ENCODE results near the gene IFRD2. TPM values are rescaled to one million over a fixed set of nuclear protein-coding genes. Genes with fewer than 3 reads are reported as not detected.

Gene IFRD2
- total and polyA plus RNA-seq, 4 donors: 34.6 to 58.8 (median 47.0) TPM

DNA sequence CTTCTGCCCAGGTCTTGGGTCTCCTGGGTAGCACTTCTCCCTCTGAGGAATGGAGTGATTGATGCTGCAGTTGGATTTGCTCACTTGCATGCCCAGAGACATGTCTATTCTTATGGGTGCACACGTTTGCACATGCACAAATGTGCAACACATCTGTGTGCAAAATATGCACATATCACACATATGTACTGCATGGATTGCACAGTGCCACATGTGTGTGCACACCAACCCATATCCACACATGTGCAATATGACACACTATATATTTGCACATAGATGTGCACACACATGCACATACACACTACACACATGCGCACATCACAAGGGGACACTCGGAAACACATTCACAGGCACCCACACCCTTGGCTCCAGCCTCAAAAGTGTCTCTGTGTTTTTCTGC is 24.0 kb downstream of the IFRD2 start:
- WGBS, 2 donors: 9 to 13% methylated on average over 3 of the region's 3 CpGs
- ATAC-seq (ENCODE audit: low FRiP score) (no peak), DNase-seq (no peak)
- Histone ChIP-seq H3K4me1 (ENCODE audit: control insufficient read depth in 1 of 2, insufficient read depth in 2 of 2, low read length in 2 of 2) (no peaks in the 10 kb centered on the region), H3K9me3 (ENCODE audit: control insufficient read depth, low read length) (no peaks in the 10 kb centered on the region), H3K27me3 (ENCODE audit: control insufficient read depth in 1 of 2, insufficient read depth in 2 of 2, low read length in 1 of 2) (no peaks in the 10 kb centered on the region), H3K36me3 (ENCODE audit: control insufficient read depth in 1 of 2, insufficient read depth in 2 of 2, low read length in 1 of 2) (no peaks in the 10 kb centered on the region), H3K4me3 (ENCODE audit: low read length in 2 of 2) (no peak overlapping the region), H3K27ac (ENCODE audit: low read depth in 1 of 2, low read length in 2 of 2) (peak overlapping the region in 1 of 2 donors; percentile 87)
- intact Hi-C loops (cut with DNase I): loop anchor here in 1 of 2 donors (2.0 kb wide), 1 partner anchor 31 kb away; the partner anchor contains the start of gene GNAI2

DNA sequence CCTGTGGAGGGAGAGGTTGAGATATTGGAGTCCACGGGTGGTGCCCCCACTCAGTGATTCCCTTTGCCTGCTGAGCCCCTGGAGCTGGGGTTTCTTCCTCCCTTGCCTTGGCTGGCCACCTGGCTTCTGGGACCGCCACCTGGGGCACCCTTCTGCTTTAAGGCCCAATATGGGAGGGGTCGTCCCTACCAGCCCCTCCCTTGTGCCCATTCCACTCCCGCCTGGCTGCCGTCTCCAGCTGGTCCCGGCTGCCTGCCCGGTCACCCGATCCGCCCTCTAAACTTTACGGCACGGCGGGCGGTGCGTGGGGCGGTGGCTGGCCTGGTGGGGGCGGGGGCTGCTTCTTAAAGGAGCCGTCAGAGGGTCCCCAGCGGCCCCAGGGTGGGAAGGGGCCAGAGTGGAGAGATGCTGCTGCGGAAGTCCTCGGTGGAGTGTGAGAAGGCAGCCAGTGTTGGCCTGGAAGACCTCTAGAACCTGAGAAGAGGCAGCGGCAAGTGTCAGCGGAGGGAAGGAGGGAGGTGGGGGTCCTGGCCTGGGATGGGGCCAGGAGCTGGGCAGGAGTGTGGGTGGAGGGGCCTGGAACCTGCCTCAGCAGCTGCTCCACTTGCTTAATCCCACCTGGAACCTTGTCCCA is 24.8 kb downstream of the IFRD2 start:
- Histone ChIP-seq H3K4me3 (ENCODE audit: low read length in 2 of 2) (peak overlapping the region; percentile 33 to 49), H3K36me3 (ENCODE audit: control insufficient read depth in 1 of 2, insufficient read depth in 2 of 2, low read length in 1 of 2) (no peaks in the 10 kb centered on the region), H3K9me3 (ENCODE audit: control insufficient read depth, low read length) (no peaks in the 10 kb centered on the region), H3K27ac (ENCODE audit: low read depth in 1 of 2, low read length in 2 of 2) (peak overlapping the region; percentile 38 to 87), H3K4me1 (ENCODE audit: control insufficient read depth in 1 of 2, insufficient read depth in 2 of 2, low read length in 2 of 2) (no peaks in the 10 kb centered on the region), H3K27me3 (ENCODE audit: control insufficient read depth in 1 of 2, insufficient read depth in 2 of 2, low read length in 1 of 2) (no peaks in the 10 kb centered on the region)
- ATAC-seq (ENCODE audit: low FRiP score): peak; percentile 51
- whole genome bisulfite sequencing, 2 donors: 3% methylated on average over 22 of the region's 22 CpGs
- intact Hi-C loops (cut with DNase I): no loop called here
- peak; percentile 75 to 91 for DNase-seq

DNA sequence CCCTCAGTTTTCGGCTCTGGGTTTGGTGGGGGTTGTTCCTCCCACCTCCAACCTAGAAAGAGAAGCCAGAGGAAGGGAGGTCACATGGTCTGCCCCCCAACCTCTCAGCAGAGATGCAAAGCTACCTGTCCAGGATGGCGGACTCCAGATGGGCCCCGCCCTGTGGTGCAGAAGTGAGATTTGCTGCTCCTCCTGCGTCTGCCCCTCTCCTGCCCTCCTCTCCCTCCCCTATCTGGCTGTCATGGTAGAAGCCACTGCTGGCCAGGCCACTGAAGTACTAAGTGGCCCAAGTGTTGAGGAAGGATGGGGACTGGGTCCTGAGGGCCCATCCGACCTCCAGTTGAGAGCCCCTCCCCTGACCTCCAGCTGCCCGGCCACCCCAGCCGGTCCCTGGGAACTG is 25.4 kb downstream of the IFRD2 start:
- ATAC-seq (ENCODE audit: low FRiP score) (no peak), DNase-seq (peak in 1 of 2 donors; percentile 53)
- H3K27ac ChIP-seq (ENCODE audit: low read depth in 1 of 2, low read length in 2 of 2): peak overlapping the region; percentile 38 to 87
- intact Hi-C loops (cut with DNase I): no loop called here
- 33 to 39% methylated on average over 7 of the region's 7 CpGs for WGBS, 2 donors
- H3K4me3 ChIP-seq (ENCODE audit: low read length in 2 of 2): peak overlapping the region; percentile 33 to 49
- H3K27me3 ChIP-seq (ENCODE audit: control insufficient read depth in 1 of 2, insufficient read depth in 2 of 2, low read length in 1 of 2): no peaks in the 10 kb centered on the region
- H3K9me3 ChIP-seq (ENCODE audit: control insufficient read depth, low read length): no peaks in the 10 kb centered on the region
- H3K4me1 ChIP-seq (ENCODE audit: control insufficient read depth in 1 of 2, insufficient read depth in 2 of 2, low read length in 2 of 2): no peaks in the 10 kb centered on the region
- no peaks in the 10 kb centered on the region for H3K36me3 ChIP-seq (ENCODE audit: control insufficient read depth in 1 of 2, insufficient read depth in 2 of 2, low read length in 1 of 2)

DNA sequence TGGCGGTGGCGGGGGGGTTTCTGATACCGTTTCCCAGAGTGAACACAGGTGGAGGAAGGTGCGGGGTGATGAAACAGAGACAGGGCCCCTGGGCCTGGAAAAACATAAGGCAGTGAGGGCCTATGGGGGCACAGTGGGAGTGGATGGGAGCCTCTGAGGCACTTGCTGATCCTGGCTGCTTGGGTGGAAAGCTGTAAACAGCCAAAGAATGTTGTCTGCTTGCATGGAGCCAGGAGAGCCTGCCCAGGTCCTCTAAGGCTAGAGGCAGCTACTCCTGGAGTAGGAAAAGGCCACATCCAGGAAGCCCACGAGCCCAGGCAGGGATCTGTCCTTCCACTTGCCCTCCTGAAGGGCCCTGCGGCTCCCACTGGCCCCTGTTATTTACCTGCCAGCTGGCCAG is 26.2 kb downstream of the IFRD2 start:
- no peak for ATAC-seq (ENCODE audit: low FRiP score)
- WGBS, 2 donors: 67 to 71% methylated on average over 6 of the region's 6 CpGs
- Histone ChIP-seq H3K27me3 (ENCODE audit: control insufficient read depth in 1 of 2, insufficient read depth in 2 of 2, low read length in 1 of 2) (no peaks in the 10 kb centered on the region), H3K36me3 (ENCODE audit: control insufficient read depth in 1 of 2, insufficient read depth in 2 of 2, low read length in 1 of 2) (no peaks in the 10 kb centered on the region), H3K4me3 (ENCODE audit: low read length in 2 of 2) (no peak overlapping the region), H3K27ac (ENCODE audit: low read depth in 1 of 2, low read length in 2 of 2) (peak overlapping the region; percentile 79 to 87), H3K4me1 (ENCODE audit: control insufficient read depth in 1 of 2, insufficient read depth in 2 of 2, low read length in 2 of 2) (no peaks in the 10 kb centered on the region), H3K9me3 (ENCODE audit: control insufficient read depth, low read length) (no peaks in the 10 kb centered on the region)
- intact Hi-C loops (cut with DNase I): no loop called here
- DNase-seq: peak in 1 of 2 donors; percentile 49

- no peak for DNase-seq
These were observed 26.7 kb downstream of the IFRD2 start for GRCh38 chr3:50265571-50265970.

GRCh38 chr3:50264964-50265485 is 27.2 kb downstream of the IFRD2 start:
- Histone ChIP-seq H3K4me1 (ENCODE audit: control insufficient read depth in 1 of 2, insufficient read depth in 2 of 2, low read length in 2 of 2) (no peaks in the 10 kb centered on the region), H3K36me3 (ENCODE audit: control insufficient read depth in 1 of 2, insufficient read depth in 2 of 2, low read length in 1 of 2) (no peaks in the 10 kb centered on the region), H3K4me3 (ENCODE audit: low read length in 2 of 2) (no peak overlapping the region), H3K27me3 (ENCODE audit: control insufficient read depth in 1 of 2, insufficient read depth in 2 of 2, low read length in 1 of 2) (no peaks in the 10 kb centered on the region), H3K27ac (ENCODE audit: low read depth in 1 of 2, low read length in 2 of 2) (peak overlapping the region; percentile 79 to 87), H3K9me3 (ENCODE audit: control insufficient read depth, low read length) (no peaks in the 10 kb centered on the region)
- intact Hi-C loops (cut with DNase I): no loop called here
- WGBS, 2 donors: 36 to 48% methylated on average over 7 of the region's 7 CpGs
- ATAC-seq (ENCODE audit: low FRiP score) (no peak), DNase-seq (peak in 1 of 2 donors; percentile 59)

More at GRCh38 chr3:50265571-50265970, 26.7 kb downstream of the IFRD2 start:
- intact Hi-C loops (cut with DNase I): no loop called here
- H3K36me3 ChIP-seq (ENCODE audit: control insufficient read depth in 1 of 2, insufficient read depth in 2 of 2, low read length in 1 of 2): no peaks in the 10 kb centered on the region
- no peaks in the 10 kb centered on the region for H3K9me3 ChIP-seq (ENCODE audit: control insufficient read depth, low read length)
- no peak for ATAC-seq (ENCODE audit: low FRiP score)
- H3K27ac ChIP-seq (ENCODE audit: low read depth in 1 of 2, low read length in 2 of 2): peak overlapping the region; percentile 79 to 87
- H3K4me1 ChIP-seq (ENCODE audit: control insufficient read depth in 1 of 2, insufficient read depth in 2 of 2, low read length in 2 of 2): no peaks in the 10 kb centered on the region
- H3K4me3 ChIP-seq (ENCODE audit: low read length in 2 of 2): no peak overlapping the region
- 31 to 58% methylated on average over 1 of the region's 1 CpG for WGBS, 2 donors
- H3K27me3 ChIP-seq (ENCODE audit: control insufficient read depth in 1 of 2, insufficient read depth in 2 of 2, low read length in 1 of 2): no peaks in the 10 kb centered on the region

GRCh38 chr3:50264383-50264963 is 27.8 kb downstream of the IFRD2 start:
- peak overlapping the region in 1 of 2 donors; percentile 94 for H3K27ac ChIP-seq (ENCODE audit: low read depth in 1 of 2, low read length in 2 of 2)
- H3K4me1 ChIP-seq (ENCODE audit: control insufficient read depth in 1 of 2, insufficient read depth in 2 of 2, low read length in 2 of 2): no peaks in the 10 kb centered on the region
- intact Hi-C loops (cut with DNase I): no loop called here

DNA sequence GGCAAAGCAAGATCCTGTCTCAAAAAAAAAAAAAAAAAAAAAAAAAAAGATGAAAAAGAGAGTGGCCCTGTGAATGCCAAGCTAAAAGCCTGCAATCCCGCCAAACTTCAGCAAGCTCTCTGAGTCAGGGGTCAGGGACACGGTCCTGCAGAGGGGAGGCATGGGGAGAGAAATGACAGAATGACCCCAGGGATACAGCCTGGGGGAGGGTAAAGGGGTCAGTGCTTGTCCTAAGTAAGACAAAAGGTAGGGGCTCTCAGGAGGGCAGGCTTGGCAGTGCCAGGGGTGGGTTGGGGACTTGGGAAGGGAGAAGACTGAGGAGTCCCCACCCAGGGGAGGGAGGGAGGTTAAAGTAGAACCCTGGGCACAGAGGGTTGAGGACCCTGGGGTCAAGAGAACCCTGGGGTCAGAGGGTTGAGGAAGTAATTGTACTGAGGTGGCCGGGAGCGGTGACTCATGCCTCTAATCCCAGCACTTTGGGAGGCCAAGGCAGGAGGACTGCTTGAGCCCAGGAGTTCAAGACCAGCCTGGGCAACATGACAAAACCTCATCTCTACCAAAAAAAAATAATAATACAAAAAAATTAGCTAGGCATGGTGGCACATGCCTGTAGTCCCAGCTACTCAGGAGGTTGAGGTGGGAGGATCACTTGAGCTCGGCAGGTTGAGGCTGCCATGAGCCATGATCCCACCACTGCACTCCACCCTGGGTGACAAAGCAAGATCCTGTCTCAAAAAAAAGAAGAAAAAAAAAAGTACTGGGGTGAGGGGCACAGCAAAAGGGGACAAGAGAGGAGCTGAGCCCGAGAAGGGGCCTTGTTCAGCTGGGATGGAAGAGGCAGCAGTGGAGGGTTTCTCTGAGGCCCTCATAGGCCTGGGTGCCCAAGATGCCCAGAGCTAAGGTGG is 28.5 kb downstream of the IFRD2 start:
- H3K4me1 ChIP-seq (ENCODE audit: control insufficient read depth in 1 of 2, insufficient read depth in 2 of 2, low read length in 2 of 2): no peaks in the 10 kb centered on the region
- intact Hi-C loops (cut with DNase I): no loop called here
- no peaks in the 10 kb centered on the region for H3K27me3 ChIP-seq (ENCODE audit: control insufficient read depth in 1 of 2, insufficient read depth in 2 of 2, low read length in 1 of 2)
- no peaks in the 10 kb centered on the region for H3K9me3 ChIP-seq (ENCODE audit: control insufficient read depth, low read length)
- no peaks in the 10 kb centered on the region for H3K36me3 ChIP-seq (ENCODE audit: control insufficient read depth in 1 of 2, insufficient read depth in 2 of 2, low read length in 1 of 2)
- ATAC-seq (ENCODE audit: low FRiP score): no peak
- peak in 1 of 2 donors; percentile 61 for DNase-seq
- H3K27ac ChIP-seq (ENCODE audit: low read depth in 1 of 2, low read length in 2 of 2): peak overlapping the region; percentile 1 to 94
- no peak overlapping the region for H3K4me3 ChIP-seq (ENCODE audit: low read length in 2 of 2)
- WGBS, 2 donors: 38 to 40% methylated on average over 6 of the region's 6 CpGs

More at GRCh38 chr3:50264383-50264963, 27.8 kb downstream of the IFRD2 start:
- WGBS, 2 donors: 2 to 5% methylated on average over 6 to 7 of the region's 7 CpGs
- DNase-seq (peak; percentile 92 to 94), ATAC-seq (ENCODE audit: low FRiP score) (peak; percentile 72)
- Histone ChIP-seq H3K27me3 (ENCODE audit: control insufficient read depth in 1 of 2, insufficient read depth in 2 of 2, low read length in 1 of 2) (no peaks in the 10 kb centered on the region), H3K4me3 (ENCODE audit: low read length in 2 of 2) (no peak overlapping the region), H3K9me3 (ENCODE audit: control insufficient read depth, low read length) (no peaks in the 10 kb centered on the region), H3K36me3 (ENCODE audit: control insufficient read depth in 1 of 2, insufficient read depth in 2 of 2, low read length in 1 of 2) (no peaks in the 10 kb centered on the region)

All from aorta (tissue), 5 donors.